SK-N-SH (cell line): ENCODE data around the gene SASH1.

Experiments used
- CHD2 ChIP-seq: fragments of 150-350 bp; IDR thresholded peaks from 2 replicates; pipeline ENCODE4 v1.6.1; 2018; ENCODE audit warnings: low read length; ENCODE audit not compliant: partially characterized antibody
- CTCF ChIP-seq: fragments of 200-600 bp; sonication (generic); IDR thresholded peaks from 2 replicates; pipeline ENCODE4 v1.6.1; 2017; ENCODE audit warnings: antibody characterized with exemption, mild to moderate bottlenecking, moderate library complexity
- EZH2phosphoT487 ChIP-seq: fragments of 200-600 bp; sonication (generic); IDR thresholded peaks from 2 replicates; pipeline ENCODE4 v1.6.1; 2017; ENCODE audit warnings: low read depth, mixed run types, mild to moderate bottlenecking, antibody characterized with exemption, moderate library complexity, borderline replicate concordance
- MXI1 ChIP-seq: IDR thresholded peaks from 2 replicates; pipeline ENCODE4 v1.6.1; 2012; ENCODE audit warnings: mild to moderate bottlenecking, low read depth, low read length, improper control_type of control experiment
- REST ChIP-seq: IDR thresholded peaks from 2 replicates; pipeline ENCODE4 v1.6.1; 2012; ENCODE audit warnings: mild to moderate bottlenecking, low read depth, low read length, moderate library complexity

GRCh38 chr6:148508401-148509041 is 165.9 kb downstream of the SASH1 start:
- no peak for TF ChIP-seq CHD2
- no peak; the same call in 1 of the 2 replicates for TF ChIP-seq CTCF
- TF ChIP-seq EZH2phosphoT487 = no peak
- TF ChIP-seq REST = no peak; the same call in 1 of the 2 replicates
- TF ChIP-seq MXI1 = no peak
